ENCODE data around the gene KRTAP10-9. TPM values are rescaled to one million over a fixed set of nuclear protein-coding genes. Genes with fewer than 3 reads are reported as not detected.

Gene KRTAP10-9
- polyA plus RNA-seq, 1 donor (not counting 4 experiments of a cell fraction or from before 2014, with no cell fraction given), result not detected

DNA sequence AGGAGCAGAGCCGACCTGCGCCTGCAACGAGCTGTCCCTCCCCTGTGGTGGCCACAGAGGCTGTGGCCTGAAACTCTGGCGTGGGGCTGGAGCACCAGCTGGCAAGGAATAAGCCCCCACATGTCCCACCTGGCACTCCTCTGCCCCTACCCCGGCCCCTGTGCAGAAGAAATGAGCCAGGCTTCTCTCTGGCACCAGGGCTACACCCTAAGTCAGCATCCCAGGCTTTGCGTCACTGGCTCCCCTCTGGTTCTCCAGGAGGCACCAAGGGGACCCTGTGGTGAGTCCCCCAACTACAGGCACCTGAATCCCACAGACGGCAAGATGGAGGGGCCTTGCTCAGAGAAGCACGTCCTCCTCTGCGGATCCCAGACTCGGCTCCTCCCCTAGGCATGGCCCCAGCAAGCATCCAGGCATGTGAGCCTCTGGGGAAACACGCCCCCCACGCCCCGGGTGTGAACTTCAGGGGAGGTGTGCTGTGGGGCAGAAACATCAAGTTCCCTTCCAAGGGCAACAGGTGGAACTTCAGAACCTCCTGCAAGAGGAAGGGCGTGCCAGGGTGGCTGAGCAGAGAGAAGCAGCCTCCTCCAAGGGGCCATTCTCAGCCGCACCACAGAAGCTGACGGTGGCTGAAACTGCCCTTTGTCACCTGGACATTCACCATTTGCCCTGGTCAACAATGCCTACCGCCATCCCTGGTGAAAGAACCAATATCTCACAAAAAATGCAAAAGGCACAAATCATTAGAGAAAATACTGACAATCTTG, 23.6 kb upstream of the KRTAP10-9 start:
- no peak overlapping the region for H2AFZ ChIP-seq (ENCODE audit: control insufficient read depth, low read length)
- peaks cover 2% of the 10 kb centered on the region for H3K27me3 ChIP-seq (ENCODE audit: control insufficient read depth, extremely low read depth, insufficient read depth, low read length)
- FAIRE-seq (no peak), DNase-seq (ENCODE audit: low read depth, low spot score) (no peak)
- dilution Hi-C loops (cut with MboI; ENCODE audit: extremely low pct_ligation_motif_present, low sequenced_read_pairs), result no loop called here
- H3K4me3 ChIP-seq (ENCODE audit: control insufficient read depth in 2 of 3, extremely low read depth in 1 of 3, insufficient read depth in 2 of 3, low read depth in 1 of 3, low read length in 3 of 3), result no peak overlapping the region
- no peaks in the 10 kb centered on the region for H3K36me3 ChIP-seq (ENCODE audit: control insufficient read depth in 2 of 2, extremely low read depth in 1 of 2, insufficient read depth in 2 of 2, low read length in 2 of 2)
- H3K9ac ChIP-seq (ENCODE audit: control insufficient read depth, extremely low read depth, insufficient read depth, low read length), result no peak overlapping the region
- H3K79me2 ChIP-seq (ENCODE audit: control insufficient read depth, insufficient read depth, low read length), result no peaks in the 10 kb centered on the region
- no peak overlapping the region for H3K27ac ChIP-seq (ENCODE audit: control insufficient read depth, insufficient read depth, low read length)
- H4K20me1 ChIP-seq (ENCODE audit: control insufficient read depth, extremely low read depth, insufficient read depth, low read length), result no peaks in the 10 kb centered on the region
- H3K4me2 ChIP-seq (ENCODE audit: control insufficient read depth, extremely low read depth, insufficient read depth, low read depth, low read length), result no peak overlapping the region
- no peaks in the 10 kb centered on the region for H3K9me1 ChIP-seq (ENCODE audit: control insufficient read depth, extremely low read depth, insufficient read depth, low read length)
- TF ChIP-seq, protein P1, sequence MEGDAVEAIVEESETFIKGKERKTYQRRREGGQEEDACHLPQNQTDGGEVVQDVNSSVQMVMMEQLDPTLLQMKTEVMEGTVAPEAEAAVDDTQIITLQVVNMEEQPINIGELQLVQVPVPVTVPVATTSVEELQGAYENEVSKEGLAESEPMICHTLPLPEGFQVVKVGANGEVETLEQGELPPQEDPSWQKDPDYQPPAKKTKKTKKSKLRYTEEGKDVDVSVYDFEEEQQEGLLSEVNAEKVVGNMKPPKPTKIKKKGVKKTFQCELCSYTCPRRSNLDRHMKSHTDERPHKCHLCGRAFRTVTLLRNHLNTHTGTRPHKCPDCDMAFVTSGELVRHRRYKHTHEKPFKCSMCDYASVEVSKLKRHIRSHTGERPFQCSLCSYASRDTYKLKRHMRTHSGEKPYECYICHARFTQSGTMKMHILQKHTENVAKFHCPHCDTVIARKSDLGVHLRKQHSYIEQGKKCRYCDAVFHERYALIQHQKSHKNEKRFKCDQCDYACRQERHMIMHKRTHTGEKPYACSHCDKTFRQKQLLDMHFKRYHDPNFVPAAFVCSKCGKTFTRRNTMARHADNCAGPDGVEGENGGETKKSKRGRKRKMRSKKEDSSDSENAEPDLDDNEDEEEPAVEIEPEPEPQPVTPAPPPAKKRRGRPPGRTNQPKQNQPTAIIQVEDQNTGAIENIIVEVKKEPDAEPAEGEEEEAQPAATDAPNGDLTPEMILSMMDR (optimal IDR thresholded peaks at IDR 0.05 in 1 of 3, IDR thresholded peaks at IDR 0.05 in 1 of 3, conservative IDR thresholded peaks at IDR 0.05 in 1 of 3; ENCODE audit: extremely low read depth in 1 of 3, insufficient read depth in 2 of 3, low read length in 3 of 3), result no peak
- no peak for TF ChIP-seq EZH2 (IDR thresholded peaks at IDR 0.05; ENCODE audit: low read length)
- H3K4me1 ChIP-seq (ENCODE audit: control insufficient read depth, extremely low read depth, insufficient read depth, low read length), result no peaks in the 10 kb centered on the region
- no peaks in the 10 kb centered on the region for H3K9me3 ChIP-seq (ENCODE audit: control insufficient read depth, low read depth, low read length)

DNA sequence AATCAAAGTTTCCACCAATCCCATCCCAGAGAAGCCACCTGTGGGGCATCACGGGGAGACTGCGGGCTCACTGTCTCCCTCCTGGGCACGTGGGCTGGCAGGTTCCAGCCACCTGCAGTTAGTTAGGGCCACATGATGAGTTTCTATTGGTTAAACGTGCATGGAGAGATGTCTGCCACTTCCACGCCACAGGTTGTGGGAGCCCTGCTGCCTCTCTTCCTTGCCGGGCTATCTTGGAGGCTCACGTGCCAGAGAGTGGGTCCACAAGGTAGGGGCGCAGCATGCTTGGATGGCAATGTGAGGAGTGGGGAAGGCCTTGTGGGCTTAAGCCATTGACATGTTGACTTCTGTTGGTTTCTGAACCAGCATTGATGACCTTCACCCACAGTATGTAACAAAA, 23.0 kb upstream of the KRTAP10-9 start:
- no peak for TF ChIP-seq EZH2 (IDR thresholded peaks at IDR 0.05; ENCODE audit: low read length)
- TF ChIP-seq, protein P1 (optimal IDR thresholded peaks at IDR 0.05 in 1 of 3, IDR thresholded peaks at IDR 0.05 in 1 of 3, conservative IDR thresholded peaks at IDR 0.05 in 1 of 3; ENCODE audit: extremely low read depth in 1 of 3, insufficient read depth in 2 of 3, low read length in 3 of 3), result no peak
- H3K27me3 ChIP-seq (ENCODE audit: control insufficient read depth, extremely low read depth, insufficient read depth, low read length), result peaks cover 2% of the 10 kb centered on the region
- no peak overlapping the region for H3K4me2 ChIP-seq (ENCODE audit: control insufficient read depth, extremely low read depth, insufficient read depth, low read depth, low read length)
- no peaks in the 10 kb centered on the region for H3K79me2 ChIP-seq (ENCODE audit: control insufficient read depth, insufficient read depth, low read length)
- H3K9me1 ChIP-seq (ENCODE audit: control insufficient read depth, extremely low read depth, insufficient read depth, low read length), result no peaks in the 10 kb centered on the region
- FAIRE-seq, result no peak
- no peaks in the 10 kb centered on the region for H3K4me1 ChIP-seq (ENCODE audit: control insufficient read depth, extremely low read depth, insufficient read depth, low read length)
- no peak overlapping the region for H3K27ac ChIP-seq (ENCODE audit: control insufficient read depth, insufficient read depth, low read length)
- dilution Hi-C loops (cut with MboI; ENCODE audit: extremely low pct_ligation_motif_present, low sequenced_read_pairs), result no loop called here
- no peak overlapping the region for H3K4me3 ChIP-seq (ENCODE audit: control insufficient read depth in 2 of 3, extremely low read depth in 1 of 3, insufficient read depth in 2 of 3, low read depth in 1 of 3, low read length in 3 of 3)
- H4K20me1 ChIP-seq (ENCODE audit: control insufficient read depth, extremely low read depth, insufficient read depth, low read length), result no peaks in the 10 kb centered on the region
- H3K36me3 ChIP-seq (ENCODE audit: control insufficient read depth in 2 of 2, extremely low read depth in 1 of 2, insufficient read depth in 2 of 2, low read length in 2 of 2), result no peaks in the 10 kb centered on the region
- no peak for DNase-seq (ENCODE audit: low read depth, low spot score)
- H3K9me3 ChIP-seq (ENCODE audit: control insufficient read depth, low read depth, low read length), result no peaks in the 10 kb centered on the region
- no peak overlapping the region for H3K9ac ChIP-seq (ENCODE audit: control insufficient read depth, extremely low read depth, insufficient read depth, low read length)
- H2AFZ ChIP-seq (ENCODE audit: control insufficient read depth, low read length), result no peak overlapping the region
